ENCODE results near the gene ZFAND3. TPM values are rescaled to one million over a fixed set of nuclear protein-coding genes. Genes with fewer than 3 reads are reported as not detected.

ZFAND3 gene
- total and polyA plus RNA-seq, 10 of the 15 experiments (the other 5 are each of a cell fraction or from before 2014, with no cell fraction given) = 0.90 to 34.4 (median 16.3) TPM

GRCh38 chr6:37830225-37830624 is 10.7 kb downstream of the ZFAND3 start (continued):
- TF ChIP-seq CEBPB (IDR thresholded peaks at IDR 0.05; ENCODE audit: borderline replicate concordance in 1 of 2, low read depth in 2 of 2, low read length in 2 of 2) = no peak
- TF ChIP-seq NKRF (conservative IDR thresholded peaks at IDR 0.05) = no peak
- no peak for TF ChIP-seq NFYB (IDR thresholded peaks at IDR 0.05; ENCODE audit: insufficient read depth, low read depth, low read length)
- peak; percentile 87 for TF ChIP-seq IKZF1 (conservative IDR thresholded peaks at IDR 0.05)
- TF ChIP-seq MTA3 (IDR thresholded peaks at IDR 0.05; ENCODE audit: borderline replicate concordance, low read length) = no peak
- peak; percentile 31; the same call in 1 of the 2 replicates for TF ChIP-seq JUND (IDR thresholded peaks at IDR 0.05; ENCODE audit: low read depth, low read length)
- TF ChIP-seq SREBF2 (IDR thresholded peaks at IDR 0.05; ENCODE audit: low read length) = no peak
- peak; percentile 96 to 97 for TF ChIP-seq IKZF2 (IDR thresholded peaks at IDR 0.05)
- TF ChIP-seq MTA2 (IDR thresholded peaks at IDR 0.05; ENCODE audit: low read depth) = peak; percentile 100
- peak; percentile 45 for TF ChIP-seq E2F8 (IDR thresholded peaks at IDR 0.05; ENCODE audit: low read depth, partially characterized antibody)
- TF ChIP-seq LARP7 (IDR thresholded peaks at IDR 0.05) = no peak
- no peak for TF ChIP-seq RB1 (IDR thresholded peaks at IDR 0.05; ENCODE audit: borderline replicate concordance)
- TF ChIP-seq ZZZ3 (IDR thresholded peaks at IDR 0.05; ENCODE audit: control insufficient read depth, insufficient read length, low read depth) = no peak
- peak; percentile 43; the same call in 1 of the 2 replicates for TF ChIP-seq NFIC (IDR thresholded peaks at IDR 0.05; ENCODE audit: low read depth, low read length)
- TF ChIP-seq PKNOX1 (IDR thresholded peaks at IDR 0.05) = peak; percentile 68; the same call in 1 of the 2 replicates
- TF ChIP-seq MYB (IDR thresholded peaks at IDR 0.05; ENCODE audit: borderline replicate concordance, low read depth, low read length) = no peak
- no peak for TF ChIP-seq ATF3 (IDR thresholded peaks at IDR 0.05; ENCODE audit: borderline replicate concordance, extremely low read depth, low read depth, low read length)
